Measurements from ENCODE around the gene AFAP1.

The AFAP1 gene

DNA sequence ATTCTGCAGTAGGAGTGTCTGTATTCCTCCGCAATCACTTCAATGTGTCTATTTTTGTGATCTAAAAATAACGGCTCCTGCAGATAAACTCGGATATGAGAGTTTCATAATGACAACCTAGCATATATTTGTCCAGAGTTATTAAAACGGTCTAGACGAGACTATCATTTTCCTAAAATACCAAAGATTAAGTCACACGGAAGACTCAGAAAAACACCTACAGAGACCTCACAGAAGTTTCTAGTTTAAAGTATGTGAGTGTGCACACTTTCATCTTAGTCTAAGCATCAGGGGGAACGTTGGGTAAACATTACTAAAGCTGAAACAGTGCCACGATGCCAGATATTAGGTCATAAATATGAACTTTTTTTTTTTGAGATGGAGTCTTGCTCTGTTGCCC lies 156.9 kb downstream of the AFAP1 start:
- DNase-seq (ENCODE audit: low spot score), result peak; percentile 21

DNA sequence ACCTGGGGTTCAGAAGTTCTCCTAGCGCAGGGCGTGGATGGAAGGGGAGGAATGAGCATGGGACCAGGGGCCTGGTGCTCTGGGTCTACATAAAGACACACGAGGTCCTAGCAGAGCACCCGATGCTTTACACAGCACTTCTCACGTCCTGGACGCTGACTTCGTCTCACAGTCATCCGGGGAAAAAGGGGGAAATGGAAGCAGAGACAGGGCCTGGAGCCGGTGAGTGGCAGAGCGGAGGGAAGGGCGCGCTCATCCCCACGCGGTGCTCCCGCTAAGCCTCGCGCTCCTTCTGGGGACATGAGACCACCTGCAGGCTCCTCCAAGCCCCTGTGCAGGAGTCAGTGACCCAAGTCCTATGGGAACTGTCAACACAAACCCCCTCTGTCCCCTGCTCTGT lies 157.7 kb downstream of the AFAP1 start:
- no peak for DNase-seq (ENCODE audit: low spot score)

DNA sequence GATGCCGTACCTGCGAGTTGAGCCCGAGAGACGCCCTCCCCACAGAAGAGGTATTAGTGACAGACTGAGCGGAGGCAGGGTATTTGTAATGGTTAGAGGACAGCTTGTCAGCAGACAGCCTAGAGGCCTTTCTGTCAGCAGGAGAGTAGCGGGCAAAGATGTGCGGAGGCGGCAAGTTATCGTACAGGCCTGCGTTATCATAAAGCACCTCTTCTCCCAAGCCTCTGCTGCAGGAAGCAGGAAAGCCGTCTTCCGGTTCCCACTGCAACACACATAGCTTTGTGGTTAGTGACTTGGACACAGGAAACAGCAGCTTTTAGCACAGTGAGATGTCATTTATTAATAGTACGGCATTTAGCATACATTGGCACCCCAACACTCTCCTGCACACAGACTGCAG lies 158.3 kb downstream of the AFAP1 start:
- no peak for DNase-seq (ENCODE audit: low spot score)

DNA sequence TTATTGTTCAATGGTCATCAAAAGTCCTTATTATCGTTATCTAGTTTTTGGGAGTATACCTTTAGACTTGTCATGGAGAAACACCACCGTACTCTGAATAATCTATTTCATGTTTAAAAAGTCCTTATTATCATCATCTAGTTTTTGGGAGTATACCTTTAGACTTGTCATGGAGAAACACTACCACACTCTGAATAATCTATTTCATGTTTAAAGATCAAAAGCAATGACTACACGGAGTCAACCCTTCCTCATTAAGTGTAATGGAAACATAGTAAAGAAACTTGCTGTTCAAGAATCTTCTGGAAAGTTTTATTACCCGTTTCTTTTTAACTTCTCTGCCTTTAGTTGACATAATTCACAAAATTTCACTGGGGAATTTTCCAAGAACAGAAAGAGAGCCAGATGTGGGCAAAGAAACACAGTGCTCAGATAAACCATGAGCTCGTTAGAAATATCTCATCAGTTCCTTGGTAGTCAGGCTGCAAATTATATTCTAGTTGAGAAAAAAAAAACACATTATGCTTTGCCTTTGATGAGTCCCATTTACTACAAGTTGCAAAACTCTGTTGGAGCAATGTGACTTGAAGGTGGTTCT lies 158.8 kb downstream of the AFAP1 start:
- DNase-seq (ENCODE audit: low spot score), result no peak

DNA sequence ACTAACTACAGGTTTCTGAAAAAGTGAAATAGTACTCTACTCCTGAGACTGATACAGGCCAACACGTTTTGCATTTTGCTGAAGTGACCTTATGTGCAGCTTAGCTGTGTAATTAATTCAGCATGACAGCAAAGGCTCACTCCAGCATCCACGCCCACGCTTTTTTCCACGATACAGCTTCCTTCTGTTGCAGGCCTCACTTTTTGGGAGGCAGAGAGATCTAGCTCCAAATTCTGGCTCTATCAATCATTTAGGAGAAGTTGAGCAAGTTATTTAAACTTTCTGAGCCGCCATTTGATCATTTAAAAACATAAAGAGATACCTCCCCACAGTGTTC lies 160.3 kb downstream of the AFAP1 start:
- no peak for DNase-seq (ENCODE audit: low spot score)

DNA sequence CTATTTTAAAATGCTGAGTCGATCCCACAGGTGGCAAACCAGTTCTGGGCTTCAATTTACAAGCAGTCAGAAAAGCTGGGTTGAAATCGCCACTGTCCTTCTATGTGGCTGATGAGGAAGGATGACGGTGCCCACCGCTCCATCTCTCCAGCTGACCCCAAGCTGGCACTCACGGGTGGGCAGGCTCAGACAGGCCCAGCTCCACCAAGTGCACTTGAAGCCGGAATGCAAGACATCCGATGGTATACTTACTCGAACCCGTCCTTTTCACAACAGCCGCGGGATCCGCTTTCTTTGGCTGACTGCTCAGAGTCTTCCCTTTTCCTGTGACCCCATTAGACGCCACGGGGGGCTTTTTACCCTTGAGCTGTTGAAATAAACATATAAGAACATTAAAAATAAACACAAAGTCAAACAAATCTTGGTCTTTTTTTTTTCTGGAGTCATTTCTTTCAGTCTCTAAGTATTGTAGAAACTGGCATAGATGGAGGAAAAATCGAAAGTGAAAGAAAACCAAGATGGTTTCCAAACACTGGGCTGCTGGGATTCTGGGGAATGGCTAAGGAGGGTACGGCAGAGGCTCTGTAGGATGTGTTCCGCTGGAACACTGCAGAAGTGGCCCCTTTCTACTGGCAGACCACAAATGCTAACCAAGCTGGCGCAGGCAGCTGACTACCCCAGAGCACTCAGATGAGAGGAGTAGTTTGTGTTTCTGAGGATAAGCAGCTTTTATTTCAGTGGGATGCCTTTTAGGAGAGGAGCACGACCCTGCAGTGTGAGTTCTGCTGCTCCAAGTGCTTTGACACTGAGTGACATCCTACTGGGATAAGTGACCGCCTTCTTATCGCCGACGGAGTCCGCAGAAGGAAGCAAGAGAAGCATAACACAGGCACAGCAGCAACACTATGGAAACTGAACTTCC lies 160.9 kb downstream of the AFAP1 start:
- no peak for DNase-seq (ENCODE audit: low spot score)

DNA sequence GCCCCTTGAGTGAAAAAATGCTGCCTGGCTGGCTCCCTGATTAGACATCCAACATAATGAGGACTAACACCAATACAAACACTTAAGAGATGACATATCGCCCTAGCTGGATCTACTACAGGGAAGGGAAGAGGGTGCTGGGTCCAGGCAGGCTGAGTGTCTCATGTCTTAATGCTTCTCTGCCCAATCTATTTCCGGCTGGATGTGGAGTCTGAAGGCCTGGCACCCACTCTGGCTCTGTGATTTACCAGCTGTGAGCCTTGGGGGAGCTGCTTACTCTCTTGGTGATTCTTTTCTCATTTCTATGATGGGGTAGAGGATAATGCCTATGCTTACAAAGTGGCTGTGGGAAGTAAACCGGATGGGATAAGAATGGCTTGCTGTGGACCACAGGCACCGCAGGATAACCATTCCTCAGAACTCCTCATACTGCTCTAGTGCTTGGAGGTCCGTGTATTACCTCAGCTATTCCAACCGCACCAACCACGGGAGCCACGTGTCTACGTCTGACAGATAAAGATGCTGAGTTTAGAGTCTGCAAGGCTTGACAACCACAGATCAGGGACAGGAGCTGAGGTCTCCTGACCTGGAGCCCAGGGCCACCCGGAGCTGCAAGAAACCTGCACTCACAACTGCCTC lies 161.7 kb downstream of the AFAP1 start:
- DNase-seq (ENCODE audit: low spot score), result no peak

DNA sequence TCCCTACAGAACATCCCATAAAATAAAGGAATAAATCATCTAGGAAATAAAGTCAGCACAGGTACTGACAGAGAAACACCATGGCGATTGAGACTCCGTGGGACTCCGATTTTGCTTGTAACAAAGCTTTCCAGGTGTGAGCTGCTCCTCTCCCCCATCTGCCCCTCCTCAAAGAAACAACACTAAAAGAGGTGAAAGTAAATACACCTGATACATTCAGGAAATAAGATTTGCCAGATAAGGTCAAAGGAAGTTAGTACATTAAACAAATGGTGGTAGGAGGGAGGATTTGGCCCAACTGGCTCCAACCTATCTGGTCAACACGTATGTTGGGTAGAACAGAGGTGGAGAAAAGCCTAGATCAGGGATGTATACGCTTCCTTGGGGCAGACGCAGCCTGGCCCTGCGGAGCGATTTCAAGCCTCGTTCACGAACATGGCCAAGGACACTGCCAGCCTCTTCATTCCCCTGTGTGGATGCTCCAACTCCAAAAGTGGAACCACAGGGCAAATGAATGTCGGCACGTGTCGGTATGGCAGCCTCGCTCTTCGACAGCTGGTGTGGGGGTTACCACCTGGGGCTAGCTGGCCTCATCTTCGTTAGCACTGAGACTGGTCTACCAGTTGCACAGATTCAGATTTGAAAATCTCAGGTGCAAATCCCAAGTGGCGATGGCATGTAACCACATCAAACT lies 162.5 kb downstream of the AFAP1 start:
- no peak for DNase-seq (ENCODE audit: low spot score)

DNA sequence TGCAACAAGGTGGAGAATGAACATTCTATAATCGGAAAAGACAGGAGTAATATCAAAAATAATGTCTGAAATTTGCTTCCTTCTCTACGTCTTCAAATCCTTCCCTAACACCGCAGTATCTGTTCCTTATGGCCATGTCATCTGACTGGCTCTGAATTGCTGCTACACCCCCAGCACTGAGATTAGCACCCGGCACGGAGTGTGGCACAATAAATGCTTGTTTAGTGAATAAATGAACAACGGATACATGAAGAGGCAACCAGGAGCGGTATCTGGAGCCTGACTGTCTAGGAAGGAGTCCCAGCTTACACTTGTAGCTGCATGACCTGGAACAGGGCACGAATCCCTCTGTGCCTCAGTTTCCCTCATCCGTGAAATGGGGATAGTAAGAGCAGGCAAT lies 164.3 kb downstream of the AFAP1 start:
- no peak for DNase-seq (ENCODE audit: low spot score)

DNA sequence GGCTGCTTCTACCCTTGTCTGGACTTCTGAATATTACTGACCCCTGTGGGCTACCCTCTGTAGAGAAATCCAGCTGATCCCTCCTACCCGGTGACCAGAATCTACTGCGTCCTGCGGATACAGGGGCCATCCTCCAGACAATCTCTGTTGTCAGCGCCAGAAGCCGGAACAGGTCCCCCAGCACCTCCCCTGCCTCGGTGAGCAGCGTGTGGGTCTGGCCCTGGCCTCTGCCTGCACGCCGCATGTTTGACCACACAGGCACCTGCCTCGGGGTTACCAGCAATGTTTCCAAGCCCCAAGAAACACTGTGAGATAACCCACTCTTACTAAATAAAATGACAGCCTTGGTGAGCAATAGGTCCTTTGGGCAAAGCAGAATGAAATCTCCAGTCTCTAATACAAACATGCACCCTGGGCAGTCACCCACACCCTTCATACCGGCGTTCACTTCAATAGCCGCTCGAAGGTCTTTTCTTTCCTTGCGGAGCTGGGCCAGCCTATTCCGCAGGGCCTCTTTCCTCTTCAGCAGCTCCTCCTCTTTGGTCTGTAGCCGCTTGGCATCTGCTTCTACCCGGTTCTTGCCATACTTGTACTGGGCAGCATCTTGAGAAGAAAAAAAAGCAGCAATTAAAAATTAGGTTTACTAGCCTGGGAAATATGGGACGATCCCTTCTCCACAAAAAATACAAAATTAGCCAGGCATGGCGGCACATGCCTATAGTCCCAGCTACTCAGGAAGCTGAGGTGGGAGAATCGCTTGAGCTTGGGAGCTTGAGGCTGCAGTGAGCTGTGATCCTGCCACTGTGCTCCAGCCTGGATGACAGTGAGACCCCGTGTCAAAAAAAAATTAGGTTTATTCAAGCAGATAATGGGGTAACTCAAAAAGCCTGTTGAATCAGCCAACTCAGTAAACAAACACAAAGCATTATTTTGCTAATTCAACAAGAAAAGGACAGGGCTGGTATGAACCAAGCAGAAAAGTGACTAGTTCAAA lies 165.1 kb downstream of the AFAP1 start:
- DNase-seq (ENCODE audit: low spot score), result no peak

DNA sequence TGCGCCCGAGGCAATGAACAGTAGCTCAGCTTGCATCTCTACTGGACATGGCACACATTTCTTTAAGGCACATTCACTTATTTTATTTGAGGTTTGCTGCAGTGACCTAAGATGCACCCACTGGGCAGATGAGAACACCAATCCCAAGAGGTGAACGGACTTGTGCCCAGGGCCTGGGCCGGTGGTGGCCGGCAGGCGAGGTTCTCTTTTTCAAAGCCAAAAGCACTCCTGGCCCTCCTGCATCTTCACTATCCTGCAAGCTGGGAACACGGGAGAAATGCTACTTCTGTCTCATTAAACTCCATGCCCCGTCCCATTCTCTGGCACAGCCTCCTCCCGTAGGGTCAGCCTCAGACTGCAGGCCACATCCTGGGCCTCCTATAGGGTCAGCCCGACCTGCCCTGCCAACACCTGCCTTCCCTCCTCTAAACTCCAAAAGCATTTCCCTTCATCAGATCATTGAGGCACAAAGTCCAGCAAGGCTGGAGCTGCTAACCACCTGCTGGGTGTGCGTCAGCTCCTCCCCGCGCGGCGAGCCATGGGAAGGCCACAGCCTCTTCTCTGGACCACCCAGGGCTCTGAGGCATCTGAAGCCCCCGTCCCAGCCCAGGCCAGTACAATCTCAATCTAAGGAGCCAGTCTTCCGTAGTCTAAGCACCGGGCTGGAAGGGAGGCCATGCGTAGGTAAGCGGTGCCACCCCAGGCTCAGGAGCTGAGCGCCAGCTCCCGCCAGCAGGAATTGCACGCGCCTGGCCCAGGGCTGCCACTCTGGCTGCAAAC lies 166.1 kb downstream of the AFAP1 start:
- no peak for DNase-seq (ENCODE audit: low spot score)

DNA sequence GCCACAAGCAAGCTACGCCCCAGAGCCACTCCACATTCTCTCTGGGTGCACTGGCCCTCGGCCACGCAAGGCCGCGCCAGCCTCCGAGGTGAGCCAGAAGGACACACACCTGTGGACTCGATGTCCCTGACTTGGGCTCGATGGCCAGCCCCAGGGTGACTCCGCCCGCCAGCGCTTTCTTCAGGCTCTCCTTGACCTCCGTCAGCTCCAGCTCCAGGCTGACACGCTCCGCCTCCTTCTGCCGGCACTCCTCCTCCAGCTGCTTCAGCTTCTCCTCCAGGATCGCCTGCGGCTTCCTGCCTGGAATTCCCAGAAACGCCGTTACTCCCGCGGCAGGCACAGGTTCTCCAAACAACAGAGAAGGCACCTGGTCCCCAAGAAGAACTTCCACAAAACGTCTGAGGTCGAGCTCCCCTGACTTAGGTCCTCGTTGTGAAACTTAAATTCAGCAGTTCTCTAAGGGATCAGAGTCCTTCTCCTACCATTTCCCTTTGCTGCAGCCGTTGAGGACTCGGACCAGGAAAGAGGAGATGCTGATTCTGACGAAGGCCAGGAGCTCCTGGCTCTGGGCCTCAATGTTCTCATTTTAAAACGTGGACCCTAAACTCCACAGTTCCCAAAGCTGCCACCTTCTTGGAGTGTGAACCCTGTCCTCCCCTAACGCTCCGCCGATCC lies 166.8 kb downstream of the AFAP1 start:
- no peak for DNase-seq (ENCODE audit: low spot score)

DNA sequence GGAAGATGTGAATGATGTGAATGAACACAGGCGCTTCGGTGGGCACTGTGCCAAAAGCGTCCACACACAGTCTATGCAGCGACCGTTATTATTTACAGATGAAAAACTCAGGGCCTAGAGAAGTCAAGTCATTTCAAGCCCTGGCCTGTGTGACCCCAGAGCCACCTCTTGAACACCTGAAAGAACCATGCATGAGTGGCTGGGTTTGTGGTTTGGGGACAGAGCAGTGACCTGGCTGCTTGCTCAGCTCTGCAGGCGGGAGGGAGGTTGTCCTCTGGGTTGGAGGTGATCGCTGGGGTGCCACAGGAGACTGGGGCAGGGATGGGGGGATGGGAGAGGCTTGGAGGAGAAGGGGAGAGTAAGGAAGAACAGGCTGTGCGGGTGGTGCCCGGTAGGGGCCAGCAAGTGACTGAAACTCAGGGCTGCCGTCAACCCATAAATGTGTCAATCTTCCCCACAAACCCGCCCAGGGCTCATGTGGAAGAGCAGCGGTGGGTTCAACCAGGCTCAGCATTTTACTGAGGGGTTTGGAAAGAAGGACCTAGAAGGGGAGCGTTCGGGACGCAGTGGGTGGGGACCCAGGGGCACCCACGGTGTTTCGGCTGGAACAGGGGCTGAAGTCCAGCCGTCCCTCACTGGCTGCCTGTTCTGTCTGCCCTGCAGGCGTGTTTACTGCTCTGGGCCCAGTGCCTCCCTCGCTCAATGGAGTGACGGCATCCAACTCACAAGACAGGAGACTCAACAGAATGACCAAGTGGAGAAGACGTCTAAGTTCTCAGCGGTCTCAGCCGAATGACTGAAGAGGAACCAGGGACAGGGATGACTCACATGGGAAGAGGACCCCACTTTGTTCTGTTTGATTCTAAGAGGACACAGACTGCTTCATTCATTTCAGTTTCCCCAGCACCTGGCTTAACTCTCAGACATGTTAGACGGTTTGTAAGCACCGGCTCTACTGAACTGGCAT lies 167.8 kb downstream of the AFAP1 start:
- no peak for DNase-seq (ENCODE audit: low spot score)

DNA sequence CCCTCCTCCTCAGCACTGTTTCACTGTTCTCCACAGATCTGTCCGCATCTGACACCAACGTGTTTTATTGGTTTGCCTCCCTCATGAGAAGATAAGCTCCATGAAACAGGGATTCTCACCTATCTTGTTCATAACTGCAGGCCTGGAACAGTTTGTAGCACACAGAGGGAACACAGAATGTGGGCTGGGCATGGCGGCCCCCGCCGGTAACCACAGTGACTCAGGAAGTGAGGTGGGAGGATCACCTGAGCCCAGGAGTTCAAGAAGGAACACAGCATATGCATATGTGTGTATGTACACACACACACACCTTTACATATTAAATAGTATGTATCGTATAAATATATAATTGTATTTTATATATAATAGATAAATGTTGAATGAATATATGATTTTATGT lies 168.6 kb downstream of the AFAP1 start:
- no peak for DNase-seq (ENCODE audit: low spot score)

DNA sequence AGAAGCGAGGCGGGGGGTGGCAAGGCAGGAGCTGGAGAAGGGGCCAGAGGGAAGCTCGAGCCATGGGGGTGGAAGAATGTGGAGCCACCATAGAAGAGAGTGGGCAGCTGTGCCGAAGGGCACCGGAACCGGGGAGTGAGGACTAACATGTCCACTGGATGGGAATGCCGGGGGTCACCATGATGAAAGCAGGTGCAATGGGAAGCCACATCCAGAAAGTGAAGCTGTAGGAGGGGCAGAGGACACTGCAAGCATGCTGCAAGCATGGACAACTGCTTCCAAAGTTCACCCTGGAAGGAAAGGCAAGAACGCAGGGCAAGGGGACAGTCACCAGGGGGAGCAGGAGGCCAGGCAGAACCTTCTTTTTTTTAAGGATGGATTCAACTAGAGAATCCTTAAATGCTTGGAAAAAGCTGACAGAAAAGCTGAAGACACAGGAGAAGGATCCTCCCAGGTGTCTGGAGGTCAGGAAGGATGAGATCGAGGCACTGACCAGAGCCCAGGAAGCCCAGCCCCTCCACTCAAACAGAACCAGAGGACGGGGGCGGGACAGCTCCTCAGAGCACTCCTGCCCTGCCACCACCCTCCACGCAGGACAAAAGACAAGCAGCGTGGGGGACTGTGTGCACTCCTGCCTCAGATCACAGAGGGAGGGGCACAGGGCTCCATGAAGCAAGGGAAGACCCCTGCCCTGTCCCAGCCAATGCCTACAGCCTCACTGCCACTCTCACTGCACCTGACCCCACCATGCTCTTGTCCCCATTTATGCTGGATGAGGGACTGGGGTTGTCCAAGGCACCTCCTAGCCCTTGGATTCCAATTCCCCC lies 169.2 kb downstream of the AFAP1 start:
- no peak for DNase-seq (ENCODE audit: low spot score)

DNA sequence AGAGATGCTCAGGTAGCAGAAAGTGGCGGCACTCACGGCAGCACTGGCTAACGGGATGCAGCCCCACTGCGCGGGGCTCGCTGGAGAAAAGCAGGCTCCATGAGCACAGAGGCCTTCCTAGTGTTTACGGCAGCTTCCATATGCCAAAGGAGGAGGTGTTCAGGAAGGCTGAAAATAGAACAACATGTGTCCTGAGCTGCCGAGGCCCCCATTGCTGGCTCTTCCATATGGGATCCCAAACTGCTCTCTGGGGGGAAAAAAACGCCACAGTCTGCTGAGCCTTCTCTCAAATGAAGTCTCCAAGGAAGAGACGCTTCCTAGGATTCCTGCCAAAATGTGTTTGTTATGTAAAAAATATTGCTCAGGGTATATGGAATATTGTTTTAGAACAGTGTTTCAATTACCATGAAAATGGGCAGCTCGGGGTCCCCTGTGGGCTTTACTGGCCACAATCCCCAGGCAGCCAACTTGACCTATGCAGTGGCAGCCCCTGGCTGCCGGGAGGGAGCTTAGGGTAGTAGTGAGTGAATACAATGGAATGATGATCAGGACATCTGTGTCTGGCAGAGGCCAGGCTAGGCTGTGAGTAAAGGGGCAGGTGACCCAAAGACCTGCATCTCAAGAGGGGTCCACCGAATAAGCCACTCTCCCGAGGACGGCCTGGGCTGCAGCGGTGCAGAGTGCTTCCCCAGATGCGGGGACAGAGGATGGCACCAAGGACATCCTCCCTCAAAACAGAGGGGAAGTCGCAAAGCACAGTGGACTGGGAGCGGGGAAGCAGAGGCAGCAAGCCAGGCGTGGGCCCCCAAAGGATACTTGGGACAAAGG lies 170.1 kb downstream of the AFAP1 start:
- DNase-seq (ENCODE audit: low spot score), result no peak

DNA sequence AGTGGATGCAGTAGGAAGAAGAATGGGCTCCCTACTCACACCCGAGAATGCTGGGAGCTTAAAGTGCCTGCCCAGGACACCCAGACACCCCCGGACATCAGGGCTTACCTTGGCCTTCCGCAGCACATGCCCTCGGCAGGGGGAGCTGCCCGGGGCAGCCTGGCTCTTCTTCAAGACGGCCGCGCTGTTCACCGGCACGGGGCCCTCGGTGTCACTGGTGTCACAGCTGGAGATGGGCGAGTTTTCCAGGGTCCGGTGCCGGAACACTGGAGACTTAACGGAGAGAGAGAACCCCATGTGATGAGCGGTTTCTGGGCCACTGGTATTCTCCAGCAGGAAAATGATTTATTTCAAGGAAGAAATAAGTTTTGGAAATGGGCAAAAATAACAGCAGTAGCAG lies 170.9 kb downstream of the AFAP1 start:
- no peak for DNase-seq (ENCODE audit: low spot score)
